Inflammatory macrophage (primary cell): ENCODE data around the gene SPOP.

Experiments used
- DNase-seq, 2 donors: peaks; one replicate each; pipeline ENCODE4 v3.0.0-alpha.2; 2020 to 2022

SPOP gene

GRCh38 chr17:49549691-49550678, 127.9 kb downstream of the SPOP start:
- no peak for DNase-seq

DNA sequence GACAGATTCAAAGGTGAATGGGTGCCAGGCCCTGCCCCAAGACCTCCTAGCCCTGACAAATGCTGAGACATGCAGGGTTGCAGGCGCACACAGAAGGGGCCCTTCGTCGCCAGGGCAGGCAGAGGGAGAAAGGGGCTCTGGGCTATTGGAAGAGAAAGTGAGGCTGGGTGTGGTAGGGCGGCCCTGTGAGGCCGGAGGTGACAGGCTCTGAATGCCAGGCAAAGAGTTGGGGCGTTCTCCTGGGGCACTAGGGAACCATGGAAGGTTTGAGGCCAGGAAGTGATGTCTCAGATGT, 128.6 kb downstream of the SPOP start:
- no peak for DNase-seq
